K562 (cell line): ENCODE measurements around the gene TM9SF4. TPM values are rescaled to one million over a fixed set of nuclear protein-coding genes. Genes with fewer than 3 reads are reported as not detected.

ENCODE experiments used
- CBX5 ChIP-seq: IDR thresholded peaks from 2 replicates; pipeline ENCODE4 v1.6.1; 2014; ENCODE audit warnings: low read depth, borderline replicate concordance
- COPS2 ChIP-seq: fragments of 450-650 bp; conservative IDR thresholded peaks from 2 replicates; pipeline ENCODE4 v1.6.1; 2016; ENCODE audit warnings: mild to moderate bottlenecking, moderate library complexity
- DPF2 ChIP-seq: fragments of 450-650 bp; IDR thresholded peaks from 2 replicates; pipeline ENCODE4 v1.6.1; 2016
- E2F3 ChIP-seq: fragments of 250-450 bp; sonication (Bioruptor Pico); IDR thresholded peaks from 2 replicates; pipeline ENCODE4 v1.4.0; 2020; ENCODE audit warnings: mild to moderate bottlenecking
- ESRRA ChIP-seq: fragments of 450-650 bp; IDR thresholded peaks from 2 replicates; pipeline ENCODE4 v1.6.1; 2014; ENCODE audit warnings: low read depth, mild to moderate bottlenecking, moderate library complexity, borderline replicate concordance
- GTF2F1 ChIP-seq: IDR thresholded peaks from 2 replicates; pipeline ENCODE4 v1.6.1; 2011; ENCODE audit warnings: low read depth, low read length, improper control_type of control experiment
- NELFE ChIP-seq: IDR thresholded peaks from 2 replicates; pipeline ENCODE4 v1.6.1; 2011; ENCODE audit warnings: mild to moderate bottlenecking; ENCODE audit not compliant: insufficient read depth, insufficient read length
- RBM15 ChIP-seq: fragments of 200-400 bp; formaldehyde crosslinking; IDR thresholded peaks from 2 replicates; pipeline ENCODE4 v1.6.1; 2018; ENCODE audit warnings: mild to moderate bottlenecking, low read length, moderate library complexity; ENCODE audit not compliant: insufficient read depth
- RBM25 ChIP-seq: fragments of 200-400 bp; formaldehyde crosslinking; IDR thresholded peaks from 2 replicates; pipeline ENCODE4 v1.6.1; 2018; ENCODE audit warnings: low read length, low read depth, moderate library complexity; ENCODE audit not compliant: severe bottlenecking
- TBL1XR1 ChIP-seq, 2 experiments: IDR thresholded peaks; 2 replicates each; pipeline ENCODE4 v1.6.1; 2012; ENCODE audit warnings: improper control_type of control experiment in 2 of 2, low read length in 2 of 2, mild to moderate bottlenecking in 1 of 2
- ZC3H4 ChIP-seq: sonication (generic); formaldehyde crosslinking; IDR thresholded peaks from 2 replicates; pipeline ENCODE4 v1.9.0; 2021; ENCODE audit warnings: missing genetic modification reagents, borderline replicate concordance
- ZNF239 ChIP-seq: fragments of 250-450 bp; sonication (Bioruptor Pico); IDR thresholded peaks from 2 replicates; pipeline ENCODE4 v1.4.0; 2020; ENCODE audit warnings: mild to moderate bottlenecking
- polyA plus RNA-seq, 8 experiments: library from polyadenylated mRNA; depleted of rRNA in 4 of 8; stranded (reverse) in 5 of 8; unstranded in 3 of 8; fragments of >200 nt; fragmentation: Nextera tagmentation in 2 of 8; fragmentation: Illumina TruSeq in 1 of 8; extraction: Ambion mirVana in 2 of 8; extraction: Trizol in 1 of 8; gene quantifications; 2 replicates each; pipeline versions ENCODE4 v1.2.1 to v1.2.3, GENCODE V29; 2011 to 2014; ENCODE audit warnings: inconsistent platforms in 1 of 8, missing spikeins in 1 of 8
- total RNA-seq, 7 experiments: library from RNA; depleted of rRNA in 6 of 7; stranded (reverse); fragments of >200 nt in 6 of 7; fragmentation: Illumina TruSeq in 2 of 7; extraction: Trizol in 2 of 7; gene quantifications; 2 replicates each; pipeline versions ENCODE4 v1.2.1 to v1.2.3, GENCODE V29; 2011 to 2021; ENCODE audit warnings: low replicate concordance in 1 of 7
- TF ChIP-seq, protein P1 (sequence below), 2 experiments: fragments of 200-800 bp in 1 of 2; sonication (Bioruptor generic) in 1 of 2; sonication (generic) in 1 of 2; formaldehyde crosslinking in 1 of 2; IDR thresholded peaks in 1 of 2; conservative IDR thresholded peaks in 1 of 2; 2 replicates each; pipeline versions ENCODE4 v1.5.0 to v1.6.1; 2016 to 2020; ENCODE audit warnings: missing compliant biosample characterization in 1 of 2, missing genetic modification characterization in 1 of 2, missing genetic modification reagents in 1 of 2
- TF ChIP-seq, protein P2 (sequence below): fragments of 450-650 bp; IDR thresholded peaks from 2 replicates; pipeline ENCODE4 v1.6.1; 2016; ENCODE audit warnings: mild to moderate bottlenecking
- TF ChIP-seq, protein P3 (sequence below): fragments of 250-450 bp; sonication (Bioruptor Pico); IDR thresholded peaks from 2 replicates; pipeline ENCODE4 v1.5.0; 2022; ENCODE audit warnings: mild to moderate bottlenecking
- TF ChIP-seq, protein P4 (sequence below): fragments of 250-450 bp; sonication (Bioruptor Pico); IDR thresholded peaks from 2 replicates; pipeline ENCODE4 v1.8.0; 2021; ENCODE audit warnings: mild to moderate bottlenecking, moderate library complexity
- TF ChIP-seq, protein P5 (sequence below): fragments of 450-650 bp; formaldehyde crosslinking; IDR thresholded peaks from 2 replicates; pipeline ENCODE4 v1.4.0; 2020; ENCODE audit warnings: mild to moderate bottlenecking, moderate library complexity

Gene TM9SF4
- total and polyA plus RNA-seq, 9 of the 15 experiments (the other 6 are each of a cell fraction or from before 2014, with no cell fraction given): 14.5 to 46.3 (median 26.9) TPM

DNA sequence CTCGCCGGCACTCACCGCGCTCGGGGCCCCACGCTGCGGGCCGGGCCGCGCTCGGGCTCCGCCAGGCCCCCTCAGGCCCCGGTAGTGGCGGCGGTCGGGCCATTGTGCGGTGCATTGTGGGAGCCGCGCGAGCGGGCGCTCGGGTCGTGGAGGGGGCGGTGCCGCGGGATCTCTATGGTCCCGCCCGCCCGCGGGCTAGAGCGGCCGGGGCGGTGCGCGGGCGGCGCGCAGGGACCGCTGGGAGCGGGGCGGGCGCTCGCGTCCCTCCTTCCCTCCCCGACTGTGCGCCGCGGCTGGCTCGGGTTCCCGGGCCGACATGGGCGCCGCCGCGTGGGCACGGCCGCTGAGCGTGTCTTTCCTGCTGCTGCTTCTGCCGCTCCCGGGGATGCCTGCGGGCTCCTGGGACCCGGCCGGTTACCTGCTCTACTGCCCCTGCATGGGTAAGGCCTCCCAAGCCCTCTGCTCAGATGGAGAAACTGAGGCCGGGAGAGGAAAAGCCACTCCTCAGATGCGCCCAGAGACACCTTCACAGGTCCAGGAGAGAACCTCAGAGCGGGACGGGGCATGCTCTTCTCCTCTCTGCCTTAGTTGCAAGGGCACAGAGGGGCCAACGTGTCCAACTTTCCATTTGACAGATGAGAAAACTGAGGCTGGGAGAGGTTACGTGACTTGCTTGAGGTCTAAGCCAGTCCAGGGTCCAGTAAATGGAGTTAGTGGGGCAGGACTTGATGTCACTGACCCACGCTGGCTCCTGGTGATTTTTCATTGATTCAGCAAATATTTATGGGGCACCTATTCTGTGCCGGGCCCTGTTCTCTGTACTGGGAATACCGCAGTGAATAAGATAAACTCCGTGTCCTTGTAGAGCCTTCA lies 98.3 kb downstream of the TM9SF4 start, which contains the start of the genes PLAGL2 and POFUT1 (continued):
- TF ChIP-seq, protein P1, sequence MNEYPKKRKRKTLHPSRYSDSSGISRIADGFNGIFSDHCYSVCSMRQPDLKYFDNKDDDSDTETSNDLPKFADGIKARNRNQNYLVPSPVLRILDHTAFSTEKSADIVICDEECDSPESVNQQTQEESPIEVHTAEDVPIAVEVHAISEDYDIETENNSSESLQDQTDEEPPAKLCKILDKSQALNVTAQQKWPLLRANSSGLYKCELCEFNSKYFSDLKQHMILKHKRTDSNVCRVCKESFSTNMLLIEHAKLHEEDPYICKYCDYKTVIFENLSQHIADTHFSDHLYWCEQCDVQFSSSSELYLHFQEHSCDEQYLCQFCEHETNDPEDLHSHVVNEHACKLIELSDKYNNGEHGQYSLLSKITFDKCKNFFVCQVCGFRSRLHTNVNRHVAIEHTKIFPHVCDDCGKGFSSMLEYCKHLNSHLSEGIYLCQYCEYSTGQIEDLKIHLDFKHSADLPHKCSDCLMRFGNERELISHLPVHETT (CRISPR knock-in tag; conservative IDR thresholded peaks at IDR 0.05 in 1 of 2, IDR thresholded peaks at IDR 0.05 in 1 of 2): peak in 1 of 2 experiments; percentile 100; a peak in 2 of 4 replicates
- no peak for TF ChIP-seq RBM15
- TF ChIP-seq DPF2: 0 out of 2 replicates have a peak, but pooled peaks have one; percentile 16
- no peak for TF ChIP-seq COPS2
- TF ChIP-seq, protein P2, sequence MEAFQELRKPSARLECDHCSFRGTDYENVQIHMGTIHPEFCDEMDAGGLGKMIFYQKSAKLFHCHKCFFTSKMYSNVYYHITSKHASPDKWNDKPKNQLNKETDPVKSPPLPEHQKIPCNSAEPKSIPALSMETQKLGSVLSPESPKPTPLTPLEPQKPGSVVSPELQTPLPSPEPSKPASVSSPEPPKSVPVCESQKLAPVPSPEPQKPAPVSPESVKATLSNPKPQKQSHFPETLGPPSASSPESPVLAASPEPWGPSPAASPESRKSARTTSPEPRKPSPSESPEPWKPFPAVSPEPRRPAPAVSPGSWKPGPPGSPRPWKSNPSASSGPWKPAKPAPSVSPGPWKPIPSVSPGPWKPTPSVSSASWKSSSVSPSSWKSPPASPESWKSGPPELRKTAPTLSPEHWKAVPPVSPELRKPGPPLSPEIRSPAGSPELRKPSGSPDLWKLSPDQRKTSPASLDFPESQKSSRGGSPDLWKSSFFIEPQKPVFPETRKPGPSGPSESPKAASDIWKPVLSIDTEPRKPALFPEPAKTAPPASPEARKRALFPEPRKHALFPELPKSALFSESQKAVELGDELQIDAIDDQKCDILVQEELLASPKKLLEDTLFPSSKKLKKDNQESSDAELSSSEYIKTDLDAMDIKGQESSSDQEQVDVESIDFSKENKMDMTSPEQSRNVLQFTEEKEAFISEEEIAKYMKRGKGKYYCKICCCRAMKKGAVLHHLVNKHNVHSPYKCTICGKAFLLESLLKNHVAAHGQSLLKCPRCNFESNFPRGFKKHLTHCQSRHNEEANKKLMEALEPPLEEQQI: no peak
- TF ChIP-seq, protein P3, sequence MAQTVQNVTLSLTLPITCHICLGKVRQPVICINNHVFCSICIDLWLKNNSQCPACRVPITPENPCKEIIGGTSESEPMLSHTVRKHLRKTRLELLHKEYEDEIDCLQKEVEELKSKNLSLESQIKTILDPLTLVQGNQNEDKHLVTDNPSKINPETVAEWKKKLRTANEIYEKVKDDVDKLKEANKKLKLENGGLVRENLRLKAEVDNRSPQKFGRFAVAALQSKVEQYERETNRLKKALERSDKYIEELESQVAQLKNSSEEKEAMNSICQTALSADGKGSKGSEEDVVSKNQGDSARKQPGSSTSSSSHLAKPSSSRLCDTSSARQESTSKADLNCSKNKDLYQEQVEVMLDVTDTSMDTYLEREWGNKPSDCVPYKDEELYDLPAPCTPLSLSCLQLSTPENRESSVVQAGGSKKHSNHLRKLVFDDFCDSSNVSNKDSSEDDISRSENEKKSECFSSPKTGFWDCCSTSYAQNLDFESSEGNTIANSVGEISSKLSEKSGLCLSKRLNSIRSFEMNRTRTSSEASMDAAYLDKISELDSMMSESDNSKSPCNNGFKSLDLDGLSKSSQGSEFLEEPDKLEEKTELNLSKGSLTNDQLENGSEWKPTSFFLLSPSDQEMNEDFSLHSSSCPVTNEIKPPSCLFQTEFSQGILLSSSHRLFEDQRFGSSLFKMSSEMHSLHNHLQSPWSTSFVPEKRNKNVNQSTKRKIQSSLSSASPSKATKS (CRISPR knock-in tag): no peak
- no peak for TF ChIP-seq GTF2F1
- TF ChIP-seq RBM25: peak; percentile 86
- TF ChIP-seq CBX5: no peak
- TF ChIP-seq, protein P4, sequence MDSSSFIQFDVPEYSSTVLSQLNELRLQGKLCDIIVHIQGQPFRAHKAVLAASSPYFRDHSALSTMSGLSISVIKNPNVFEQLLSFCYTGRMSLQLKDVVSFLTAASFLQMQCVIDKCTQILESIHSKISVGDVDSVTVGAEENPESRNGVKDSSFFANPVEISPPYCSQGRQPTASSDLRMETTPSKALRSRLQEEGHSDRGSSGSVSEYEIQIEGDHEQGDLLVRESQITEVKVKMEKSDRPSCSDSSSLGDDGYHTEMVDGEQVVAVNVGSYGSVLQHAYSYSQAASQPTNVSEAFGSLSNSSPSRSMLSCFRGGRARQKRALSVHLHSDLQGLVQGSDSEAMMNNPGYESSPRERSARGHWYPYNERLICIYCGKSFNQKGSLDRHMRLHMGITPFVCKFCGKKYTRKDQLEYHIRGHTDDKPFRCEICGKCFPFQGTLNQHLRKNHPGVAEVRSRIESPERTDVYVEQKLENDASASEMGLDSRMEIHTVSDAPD: no peak
- no peak for TF ChIP-seq ZNF239
- TF ChIP-seq NELFE: no peak
- TF ChIP-seq ESRRA: peak; percentile 68
- peak; percentile 77; the same call in 1 of the 2 replicates for TF ChIP-seq E2F3
- no peak for TF ChIP-seq ZC3H4
- TF ChIP-seq, protein P5, sequence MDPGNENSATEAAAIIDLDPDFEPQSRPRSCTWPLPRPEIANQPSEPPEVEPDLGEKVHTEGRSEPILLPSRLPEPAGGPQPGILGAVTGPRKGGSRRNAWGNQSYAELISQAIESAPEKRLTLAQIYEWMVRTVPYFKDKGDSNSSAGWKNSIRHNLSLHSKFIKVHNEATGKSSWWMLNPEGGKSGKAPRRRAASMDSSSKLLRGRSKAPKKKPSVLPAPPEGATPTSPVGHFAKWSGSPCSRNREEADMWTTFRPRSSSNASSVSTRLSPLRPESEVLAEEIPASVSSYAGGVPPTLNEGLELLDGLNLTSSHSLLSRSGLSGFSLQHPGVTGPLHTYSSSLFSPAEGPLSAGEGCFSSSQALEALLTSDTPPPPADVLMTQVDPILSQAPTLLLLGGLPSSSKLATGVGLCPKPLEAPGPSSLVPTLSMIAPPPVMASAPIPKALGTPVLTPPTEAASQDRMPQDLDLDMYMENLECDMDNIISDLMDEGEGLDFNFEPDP (CRISPR knock-in tag): no peak
- peak; percentile 32 to 65; a peak in 1 of 4 replicates for TF ChIP-seq TBL1XR1 (IDR thresholded peaks at IDR 0.05; ENCODE audit: low read length in 2 of 2)
